ENCODE results near the gene WWTR1. TPM values are rescaled to one million over a fixed set of nuclear protein-coding genes. Genes with fewer than 3 reads are reported as not detected.

WWTR1 gene
- total RNA-seq, 4 donors from 2014 or later = 103 to 148 (median 116) TPM

DNA sequence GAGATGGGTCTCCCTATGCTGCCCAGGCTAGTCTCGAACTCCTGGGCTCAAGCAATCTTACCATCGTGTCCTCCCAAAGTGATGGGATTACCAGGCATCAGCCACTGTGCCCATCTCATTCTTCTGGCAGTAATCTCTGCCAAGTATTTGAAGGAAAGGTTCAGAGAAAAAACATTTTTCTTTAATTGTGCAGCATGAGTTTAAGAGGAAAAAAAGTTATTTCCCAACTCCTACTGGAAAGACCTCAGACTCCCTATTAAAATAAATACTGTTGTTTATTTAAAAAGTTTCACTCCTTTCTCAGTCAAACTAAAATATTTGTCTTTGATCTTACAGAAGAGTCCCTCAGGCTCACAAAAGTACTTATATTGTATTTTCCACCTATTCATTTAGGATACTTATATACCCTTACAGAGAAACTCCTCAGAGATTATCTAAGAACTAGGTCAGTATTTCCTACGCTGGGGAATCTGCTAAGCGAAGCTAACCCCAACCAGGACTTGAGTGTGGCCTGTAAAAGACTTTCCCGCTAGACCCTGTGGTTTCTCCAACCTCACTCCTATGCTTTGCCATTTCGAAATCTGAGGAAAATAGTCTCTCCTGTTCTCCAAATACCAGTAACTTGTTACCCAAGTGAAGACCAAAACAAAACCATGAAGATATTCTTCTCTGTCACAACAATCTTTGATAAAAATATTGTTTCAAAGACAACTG, 28.7 kb downstream of the WWTR1 start:
- intact Hi-C loops (cut with DNase I; ENCODE audit: low total_unique reads) = no loop called here

DNA sequence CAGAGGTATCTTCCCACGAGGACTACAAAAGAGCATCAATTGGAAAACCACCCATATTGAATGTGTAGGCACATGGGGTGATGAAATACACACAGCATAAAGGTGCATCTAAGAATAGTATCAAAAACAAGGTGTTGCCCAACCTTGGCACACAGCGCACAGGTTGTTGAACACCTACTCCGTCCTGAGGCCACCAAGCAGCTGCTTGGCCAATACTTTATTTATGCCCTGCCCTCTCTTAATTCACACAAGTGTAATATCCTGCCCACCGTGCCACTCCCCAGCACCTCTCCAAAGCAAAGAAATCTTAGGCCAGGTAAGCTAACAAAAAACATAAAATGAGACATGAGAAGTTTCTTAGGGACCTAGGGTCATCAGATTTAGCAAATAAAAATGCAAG, 31.2 kb downstream of the WWTR1 start:
- intact Hi-C loops (cut with DNase I; ENCODE audit: low total_unique reads) = no loop called here
- no peak overlapping the region for H3K27ac ChIP-seq
- H3K4me1 ChIP-seq = no peaks in the 10 kb centered on the region
- DNase-seq = no peak
- TF ChIP-seq POLR2A (IDR thresholded peaks at IDR 0.05) = no peak
- TF ChIP-seq, protein P1, sequence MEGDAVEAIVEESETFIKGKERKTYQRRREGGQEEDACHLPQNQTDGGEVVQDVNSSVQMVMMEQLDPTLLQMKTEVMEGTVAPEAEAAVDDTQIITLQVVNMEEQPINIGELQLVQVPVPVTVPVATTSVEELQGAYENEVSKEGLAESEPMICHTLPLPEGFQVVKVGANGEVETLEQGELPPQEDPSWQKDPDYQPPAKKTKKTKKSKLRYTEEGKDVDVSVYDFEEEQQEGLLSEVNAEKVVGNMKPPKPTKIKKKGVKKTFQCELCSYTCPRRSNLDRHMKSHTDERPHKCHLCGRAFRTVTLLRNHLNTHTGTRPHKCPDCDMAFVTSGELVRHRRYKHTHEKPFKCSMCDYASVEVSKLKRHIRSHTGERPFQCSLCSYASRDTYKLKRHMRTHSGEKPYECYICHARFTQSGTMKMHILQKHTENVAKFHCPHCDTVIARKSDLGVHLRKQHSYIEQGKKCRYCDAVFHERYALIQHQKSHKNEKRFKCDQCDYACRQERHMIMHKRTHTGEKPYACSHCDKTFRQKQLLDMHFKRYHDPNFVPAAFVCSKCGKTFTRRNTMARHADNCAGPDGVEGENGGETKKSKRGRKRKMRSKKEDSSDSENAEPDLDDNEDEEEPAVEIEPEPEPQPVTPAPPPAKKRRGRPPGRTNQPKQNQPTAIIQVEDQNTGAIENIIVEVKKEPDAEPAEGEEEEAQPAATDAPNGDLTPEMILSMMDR (IDR thresholded peaks at IDR 0.05) = no peak
- no peaks in the 10 kb centered on the region for H3K9me3 ChIP-seq
- H3K4me3 ChIP-seq = no peak overlapping the region
- no peaks in the 10 kb centered on the region for H3K36me3 ChIP-seq
- H3K27me3 ChIP-seq = no peaks in the 10 kb centered on the region

More for the DNA sequence above, 28.7 kb downstream of the WWTR1 start:
- no peaks in the 10 kb centered on the region for H3K9me3 ChIP-seq
- H3K4me3 ChIP-seq = no peak overlapping the region
- no peaks in the 10 kb centered on the region for H3K27me3 ChIP-seq
- no peak for DNase-seq
- H3K36me3 ChIP-seq = no peaks in the 10 kb centered on the region
- no peaks in the 10 kb centered on the region for H3K4me1 ChIP-seq
- TF ChIP-seq, protein P1 (IDR thresholded peaks at IDR 0.05) = no peak
- no peak for TF ChIP-seq POLR2A (IDR thresholded peaks at IDR 0.05)
- H3K27ac ChIP-seq = no peak overlapping the region

DNA sequence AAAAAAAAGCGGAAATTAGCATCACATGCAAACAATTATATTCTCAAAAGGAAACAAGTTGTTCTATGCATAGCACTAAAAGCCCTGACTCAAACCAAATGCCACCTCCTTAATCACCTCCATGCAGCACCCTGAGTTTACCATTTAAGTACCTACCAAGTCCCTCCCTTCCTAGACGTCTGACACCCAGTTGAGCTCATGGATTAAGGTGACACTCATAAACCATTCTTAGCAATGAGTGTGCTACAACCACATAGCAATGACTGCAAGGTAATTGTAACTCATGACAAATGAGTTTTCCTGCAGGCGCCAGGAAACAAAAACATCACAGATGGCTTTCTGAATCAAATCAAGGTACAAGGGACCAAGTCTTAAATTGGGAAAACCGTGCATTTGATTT, 32.0 kb downstream of the WWTR1 start:
- Histone ChIP-seq H3K27me3 (no peaks in the 10 kb centered on the region), H3K4me3 (no peak overlapping the region), H3K36me3 (no peaks in the 10 kb centered on the region), H3K27ac (no peak overlapping the region), H3K4me1 (peaks cover 0 to 7% of the 10 kb centered on the region in 2 donors), H3K9me3 (no peaks in the 10 kb centered on the region)
- DNase-seq = no peak
- TF ChIP-seq POLR2A (IDR thresholded peaks at IDR 0.05) = no peak
- TF ChIP-seq, protein P1 (IDR thresholded peaks at IDR 0.05) = no peak
- intact Hi-C loops (cut with DNase I; ENCODE audit: low total_unique reads) = no loop called here

DNA sequence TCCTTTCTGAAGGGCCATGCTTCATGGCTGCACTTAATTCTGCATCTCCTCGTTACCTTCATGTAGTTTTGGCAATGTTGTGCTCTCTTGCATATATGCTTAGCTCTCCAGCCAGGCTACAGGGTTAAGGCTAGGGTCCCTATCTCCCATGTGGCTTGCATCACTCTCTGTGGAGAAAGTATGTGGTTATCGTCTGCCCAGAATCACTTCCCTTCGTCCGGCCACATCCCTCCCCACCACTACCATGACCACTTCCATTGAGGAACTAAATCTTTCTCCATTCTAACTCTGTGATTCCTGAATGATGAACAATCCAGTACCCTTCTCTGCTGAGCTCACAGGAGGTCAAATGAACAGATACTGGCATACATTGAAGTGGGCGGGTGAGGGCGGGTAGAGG, 34.0 kb downstream of the WWTR1 start:
- H3K4me3 ChIP-seq = no peak overlapping the region
- no peak overlapping the region for H3K27ac ChIP-seq
- TF ChIP-seq, protein P1 (IDR thresholded peaks at IDR 0.05) = no peak
- TF ChIP-seq POLR2A (IDR thresholded peaks at IDR 0.05) = no peak
- DNase-seq = no peak
- no peaks in the 10 kb centered on the region for H3K27me3 ChIP-seq
- H3K36me3 ChIP-seq = no peaks in the 10 kb centered on the region
- H3K4me1 ChIP-seq = peaks cover 0 to 7% of the 10 kb centered on the region in 2 donors
- intact Hi-C loops (cut with DNase I; ENCODE audit: low total_unique reads) = no loop called here
- no peaks in the 10 kb centered on the region for H3K9me3 ChIP-seq

DNA sequence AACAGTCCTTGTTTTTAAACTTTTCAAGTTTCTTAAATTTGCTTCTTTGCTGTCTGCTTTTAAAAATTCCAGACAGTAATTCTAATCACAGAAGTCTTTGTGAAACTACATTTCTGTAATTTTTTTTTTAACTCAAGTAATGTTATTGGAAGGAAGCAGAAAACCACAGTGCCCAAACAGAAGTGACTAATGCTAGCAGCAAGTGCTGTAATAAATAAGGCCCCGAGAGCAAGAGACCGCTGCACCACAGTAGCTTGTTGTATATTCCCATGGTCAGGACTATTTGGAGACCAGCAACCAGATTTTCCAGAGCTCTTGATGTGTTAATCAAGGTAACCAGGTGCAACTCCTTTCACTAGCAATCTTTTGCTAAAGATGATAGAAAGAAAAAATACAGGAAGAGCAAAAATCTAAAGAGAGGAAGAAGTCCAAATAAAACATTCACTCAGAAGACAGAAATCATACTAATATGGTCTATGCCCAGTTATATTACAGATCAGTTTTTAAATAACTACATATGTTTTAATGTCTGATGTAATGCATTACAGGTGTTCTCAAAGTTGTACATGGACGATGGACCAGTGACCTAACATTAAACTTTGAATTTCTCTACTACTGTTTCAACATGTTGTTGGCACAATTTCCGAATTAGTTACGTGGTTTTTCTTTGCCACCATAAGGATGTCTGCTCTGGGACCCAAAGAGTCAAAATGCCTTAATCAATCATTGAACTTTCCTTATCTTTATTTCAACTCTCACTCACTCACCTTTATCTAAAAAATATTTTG, 36.4 kb downstream of the WWTR1 start:
- Histone ChIP-seq H3K4me3 (no peak overlapping the region), H3K36me3 (no peaks in the 10 kb centered on the region), H3K9me3 (no peaks in the 10 kb centered on the region), H3K27me3 (no peaks in the 10 kb centered on the region), H3K27ac (peak overlapping the region in 1 of 2 donors; percentile 42), H3K4me1 (peaks cover 5 to 7% of the 10 kb centered on the region in 2 donors)
- TF ChIP-seq, protein P1 (IDR thresholded peaks at IDR 0.05) = no peak
- no peak for TF ChIP-seq POLR2A (IDR thresholded peaks at IDR 0.05)
- intact Hi-C loops (cut with DNase I; ENCODE audit: low total_unique reads) = no loop called here
- no peak for DNase-seq

Measured in uterus (tissue), 4 donors.